Liver (tissue), 9 donors: ENCODE data around the gene PIK3R3. TPM values are rescaled to one million over a fixed set of nuclear protein-coding genes. Genes with fewer than 3 reads are reported as not detected.

Experiments used
- DNase-seq: peaks from one replicate; pipeline ENCODE4 v3.0.0-alpha.2; 2017; ENCODE audit warnings: low spot score
- H3K27ac ChIP-seq, 2 donors: one replicate each; pipeline ENCODE4 v1.7.0; 2013; ENCODE audit warnings: inconsistent platforms in 2 of 2, low read length in 2 of 2, control low read depth in 1 of 2, low read depth in 1 of 2, mild to moderate bottlenecking in 1 of 2
- H3K27me3 ChIP-seq, 4 donors: one replicate each; pipeline versions ENCODE4 v1.6.1 to v1.7.0; 2013; ENCODE audit warnings: low read length in 3 of 4, inconsistent platforms in 1 of 4, mild to moderate bottlenecking in 1 of 4, moderate library complexity in 1 of 4; ENCODE audit not compliant: control insufficient read depth in 4 of 4, insufficient read depth in 4 of 4
- H3K36me3 ChIP-seq, 4 donors: one replicate each; pipeline versions ENCODE4 v1.6.1 to v1.7.0; 2013; ENCODE audit warnings: low read length in 3 of 4, mild to moderate bottlenecking in 3 of 4, low read depth in 1 of 4, moderate library complexity in 1 of 4; ENCODE audit not compliant: control insufficient read depth in 4 of 4, insufficient read depth in 3 of 4
- H3K4me1 ChIP-seq, 4 donors: one replicate each; pipeline versions ENCODE4 v1.6.1 to v1.7.0; 2013; ENCODE audit warnings: low read length in 3 of 4, mild to moderate bottlenecking in 3 of 4, moderate library complexity in 1 of 4; ENCODE audit not compliant: control insufficient read depth in 4 of 4, insufficient read depth in 4 of 4
- H3K4me3 ChIP-seq, 3 donors: one replicate each; pipeline versions ENCODE4 v1.6.1 to v1.7.0; 2013; ENCODE audit warnings: low read length in 3 of 3, control low read depth in 1 of 3, low read depth in 1 of 3, mild to moderate bottlenecking in 1 of 3
- H3K9ac ChIP-seq, 2 donors: one replicate each; pipeline ENCODE4 v1.7.0; 2013; ENCODE audit warnings: low read length in 2 of 2, mild to moderate bottlenecking in 2 of 2, moderate library complexity in 2 of 2, control low read depth in 1 of 2, low read depth in 1 of 2
- H3K9me3 ChIP-seq, 4 donors: one replicate each; pipeline versions ENCODE4 v1.6.1 to v1.7.0; 2013; ENCODE audit warnings: low read length in 3 of 4; ENCODE audit not compliant: control insufficient read depth in 4 of 4
- EGR1 ChIP-seq, 2 donors: IDR thresholded peaks; 2 replicates each; pipeline ENCODE4 v1.6.1; 2016 to 2018; ENCODE audit warnings: antibody characterized with exemption in 2 of 2, low read depth in 2 of 2
- FOXA1 ChIP-seq: IDR thresholded peaks from 2 replicates; pipeline ENCODE4 v1.6.1; 2016; ENCODE audit warnings: antibody characterized with exemption
- FOXA2 ChIP-seq: IDR thresholded peaks from 2 replicates; pipeline ENCODE4 v1.6.1; 2016; ENCODE audit warnings: antibody characterized with exemption
- GABPA ChIP-seq, 2 donors: IDR thresholded peaks in 1 of 2; conservative IDR thresholded peaks in 1 of 2; 2 replicates each; pipeline ENCODE4 v1.6.1; 2016; ENCODE audit warnings: antibody characterized with exemption in 2 of 2, mild to moderate bottlenecking in 1 of 2, moderate library complexity in 1 of 2
- HNF4A ChIP-seq, 2 donors: conservative IDR thresholded peaks; 2 replicates each; pipeline ENCODE4 v1.6.1; 2016; ENCODE audit warnings: antibody characterized with exemption in 2 of 2, mild to moderate bottlenecking in 2 of 2
- HNF4G ChIP-seq: IDR thresholded peaks from 2 replicates; pipeline ENCODE4 v1.6.1; 2016; ENCODE audit warnings: antibody characterized with exemption
- JUND ChIP-seq, 2 donors: IDR thresholded peaks; 2 replicates each; pipeline ENCODE4 v1.6.1; 2016; ENCODE audit warnings: antibody characterized with exemption in 2 of 2
- NR2F2 ChIP-seq: IDR thresholded peaks from 2 replicates; pipeline ENCODE4 v1.6.1; 2016; ENCODE audit warnings: antibody characterized with exemption
- RAD21 ChIP-seq, 2 donors: IDR thresholded peaks; 2 replicates each; pipeline ENCODE4 v1.6.1; 2016; ENCODE audit warnings: antibody characterized with exemption in 2 of 2, mild to moderate bottlenecking in 2 of 2
- RXRA ChIP-seq, 2 donors: IDR thresholded peaks; 2 replicates each; pipeline ENCODE4 v1.6.1; 2017 to 2018; ENCODE audit warnings: antibody characterized with exemption in 2 of 2, mild to moderate bottlenecking in 1 of 2
- SP1 ChIP-seq: IDR thresholded peaks from 2 replicates; pipeline ENCODE4 v1.6.1; 2018; ENCODE audit warnings: antibody characterized with exemption, mild to moderate bottlenecking
- TAF1 ChIP-seq: conservative IDR thresholded peaks from 2 replicates; pipeline ENCODE4 v1.6.1; 2016; ENCODE audit warnings: antibody characterized with exemption, mild to moderate bottlenecking
- YY1 ChIP-seq: IDR thresholded peaks from 2 replicates; pipeline ENCODE4 v1.6.1; 2016; ENCODE audit warnings: antibody characterized with exemption, mild to moderate bottlenecking
- WGBS: extraction: QIAGEN DNeasy Blood & Tissue Kit; methylation state at CpG from one replicate; pipeline ENCODE4 v1.1.7; 2013; 5-methylcytosine and 5-hydroxymethylcytosine counted together
- polyA plus RNA-seq, 2 donors: library from polyadenylated mRNA; stranded (reverse) in 1 of 2; unstranded in 1 of 2; fragments of 200-250 nt in 1 of 2; fragments of >200 nt in 1 of 2; fragmentation: Nextera tagmentation in 1 of 2; extraction: Ambion mirVana in 1 of 2; gene quantifications; one replicate each; pipeline versions ENCODE4 v1.2.1 to v1.2.3, GENCODE V29; 2013 to 2015
- total RNA-seq, 2 donors: library from RNA; depleted of rRNA; stranded (reverse); fragments of >200 nt; gene quantifications; one replicate each; pipeline ENCODE4 v1.2.3, GENCODE V29; 2014
- TF ChIP-seq, protein P1 (sequence below): IDR thresholded peaks from 2 replicates; pipeline ENCODE4 v1.6.1; 2016; ENCODE audit warnings: antibody characterized with exemption
- TF ChIP-seq, protein P2 (sequence below): IDR thresholded peaks from 2 replicates; pipeline ENCODE4 v1.6.1; 2016; ENCODE audit warnings: antibody characterized with exemption
- TF ChIP-seq, protein P3 (sequence below): IDR thresholded peaks from 2 replicates; pipeline ENCODE4 v1.6.1; 2016; ENCODE audit warnings: antibody characterized with exemption
- TF ChIP-seq, protein P4 (sequence below): IDR thresholded peaks from 2 replicates; pipeline ENCODE4 v1.6.1; 2016; ENCODE audit warnings: antibody characterized with exemption, mild to moderate bottlenecking
- TF ChIP-seq, protein P5 (sequence below): fragments of 150-350 bp; IDR thresholded peaks from 2 replicates; pipeline ENCODE4 v1.5.1; 2017; ENCODE audit warnings: improper control_type of control experiment, low read depth, low read length; ENCODE audit not compliant: missing input control
- donor health status: healthy.
- donor health status: healthy.
- donor health status: healthy.
- donor health status: healthy.
- donor health status: healthy.

The PIK3R3 gene
- total and polyA plus RNA-seq, 4 donors, result 1.5 to 4.6 (median 2.7) TPM

DNA sequence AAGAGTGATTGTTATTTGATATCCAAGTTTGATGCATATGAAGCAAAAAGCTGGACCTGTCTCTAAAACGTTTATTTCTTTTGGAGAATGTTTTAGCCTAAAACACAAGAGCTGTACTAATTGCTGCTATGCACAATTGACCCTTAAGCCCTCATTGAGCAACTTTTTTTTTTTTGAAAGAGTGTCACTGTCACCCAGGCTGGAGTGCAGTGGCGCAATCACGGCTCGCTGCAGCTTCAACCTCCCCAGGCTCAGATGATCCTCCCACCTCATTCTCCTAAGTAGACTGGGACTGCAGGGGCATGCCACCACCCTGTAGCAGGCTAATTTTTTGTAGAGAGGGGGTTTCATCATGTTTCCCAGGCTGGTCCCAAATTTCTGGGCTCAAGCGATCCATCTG, 129.1 kb downstream of the PIK3R3 start:
- WGBS, result 41% methylated on average over 5 of the region's 5 CpGs
- Histone ChIP-seq H3K27ac (no peak overlapping the region), H3K9ac (no peak overlapping the region), H3K4me1 (peaks cover 0 to 17% (median 16%) of the 10 kb centered on the region in 4 donors), H3K4me3 (no peak overlapping the region), H3K9me3 (no peaks in the 10 kb centered on the region), H3K36me3 (peaks cover 1 to 13% (median 8%) of the 10 kb centered on the region in 4 donors), H3K27me3 (no peaks in the 10 kb centered on the region)
- DNase-seq, result no peak
- TF ChIP-seq RAD21 (IDR thresholded peaks at IDR 0.05), result peak; percentile 42 to 54
- TF ChIP-seq, protein P1, sequence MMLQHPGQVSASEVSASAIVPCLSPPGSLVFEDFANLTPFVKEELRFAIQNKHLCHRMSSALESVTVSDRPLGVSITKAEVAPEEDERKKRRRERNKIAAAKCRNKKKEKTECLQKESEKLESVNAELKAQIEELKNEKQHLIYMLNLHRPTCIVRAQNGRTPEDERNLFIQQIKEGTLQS, result peak; percentile 17
- TF ChIP-seq NR2F2, result no peak
- TF ChIP-seq, protein P2, sequence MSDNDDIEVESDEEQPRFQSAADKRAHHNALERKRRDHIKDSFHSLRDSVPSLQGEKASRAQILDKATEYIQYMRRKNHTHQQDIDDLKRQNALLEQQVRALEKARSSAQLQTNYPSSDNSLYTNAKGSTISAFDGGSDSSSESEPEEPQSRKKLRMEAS, result no peak
- no peak for TF ChIP-seq FOXA1
- no peak for TF ChIP-seq EGR1 (IDR thresholded peaks at IDR 0.05; ENCODE audit: low read depth in 2 of 2)
- TF ChIP-seq, protein P3, sequence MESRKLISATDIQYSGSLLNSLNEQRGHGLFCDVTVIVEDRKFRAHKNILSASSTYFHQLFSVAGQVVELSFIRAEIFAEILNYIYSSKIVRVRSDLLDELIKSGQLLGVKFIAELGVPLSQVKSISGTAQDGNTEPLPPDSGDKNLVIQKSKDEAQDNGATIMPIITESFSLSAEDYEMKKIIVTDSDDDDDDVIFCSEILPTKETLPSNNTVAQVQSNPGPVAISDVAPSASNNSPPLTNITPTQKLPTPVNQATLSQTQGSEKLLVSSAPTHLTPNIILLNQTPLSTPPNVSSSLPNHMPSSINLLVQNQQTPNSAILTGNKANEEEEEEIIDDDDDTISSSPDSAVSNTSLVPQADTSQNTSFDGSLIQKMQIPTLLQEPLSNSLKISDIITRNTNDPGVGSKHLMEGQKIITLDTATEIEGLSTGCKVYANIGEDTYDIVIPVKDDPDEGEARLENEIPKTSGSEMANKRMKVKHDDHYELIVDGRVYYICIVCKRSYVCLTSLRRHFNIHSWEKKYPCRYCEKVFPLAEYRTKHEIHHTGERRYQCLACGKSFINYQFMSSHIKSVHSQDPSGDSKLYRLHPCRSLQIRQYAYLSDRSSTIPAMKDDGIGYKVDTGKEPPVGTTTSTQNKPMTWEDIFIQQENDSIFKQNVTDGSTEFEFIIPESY, result no peak
- peak; percentile 45 for TF ChIP-seq HNF4G
- no peak for TF ChIP-seq SP1
- TF ChIP-seq, protein P4, sequence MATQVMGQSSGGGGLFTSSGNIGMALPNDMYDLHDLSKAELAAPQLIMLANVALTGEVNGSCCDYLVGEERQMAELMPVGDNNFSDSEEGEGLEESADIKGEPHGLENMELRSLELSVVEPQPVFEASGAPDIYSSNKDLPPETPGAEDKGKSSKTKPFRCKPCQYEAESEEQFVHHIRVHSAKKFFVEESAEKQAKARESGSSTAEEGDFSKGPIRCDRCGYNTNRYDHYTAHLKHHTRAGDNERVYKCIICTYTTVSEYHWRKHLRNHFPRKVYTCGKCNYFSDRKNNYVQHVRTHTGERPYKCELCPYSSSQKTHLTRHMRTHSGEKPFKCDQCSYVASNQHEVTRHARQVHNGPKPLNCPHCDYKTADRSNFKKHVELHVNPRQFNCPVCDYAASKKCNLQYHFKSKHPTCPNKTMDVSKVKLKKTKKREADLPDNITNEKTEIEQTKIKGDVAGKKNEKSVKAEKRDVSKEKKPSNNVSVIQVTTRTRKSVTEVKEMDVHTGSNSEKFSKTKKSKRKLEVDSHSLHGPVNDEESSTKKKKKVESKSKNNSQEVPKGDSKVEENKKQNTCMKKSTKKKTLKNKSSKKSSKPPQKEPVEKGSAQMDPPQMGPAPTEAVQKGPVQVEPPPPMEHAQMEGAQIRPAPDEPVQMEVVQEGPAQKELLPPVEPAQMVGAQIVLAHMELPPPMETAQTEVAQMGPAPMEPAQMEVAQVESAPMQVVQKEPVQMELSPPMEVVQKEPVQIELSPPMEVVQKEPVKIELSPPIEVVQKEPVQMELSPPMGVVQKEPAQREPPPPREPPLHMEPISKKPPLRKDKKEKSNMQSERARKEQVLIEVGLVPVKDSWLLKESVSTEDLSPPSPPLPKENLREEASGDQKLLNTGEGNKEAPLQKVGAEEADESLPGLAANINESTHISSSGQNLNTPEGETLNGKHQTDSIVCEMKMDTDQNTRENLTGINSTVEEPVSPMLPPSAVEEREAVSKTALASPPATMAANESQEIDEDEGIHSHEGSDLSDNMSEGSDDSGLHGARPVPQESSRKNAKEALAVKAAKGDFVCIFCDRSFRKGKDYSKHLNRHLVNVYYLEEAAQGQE, result no peak
- no peak for TF ChIP-seq FOXA2
- peak; percentile 78 to 81 for TF ChIP-seq HNF4A (conservative IDR thresholded peaks at IDR 0.05)
- peak; percentile 50 to 60 for TF ChIP-seq RXRA (IDR thresholded peaks at IDR 0.05)
- peak in 1 of 2 donors; percentile 61 for TF ChIP-seq JUND (IDR thresholded peaks at IDR 0.05)
- no peak for TF ChIP-seq YY1
- TF ChIP-seq, protein P5, sequence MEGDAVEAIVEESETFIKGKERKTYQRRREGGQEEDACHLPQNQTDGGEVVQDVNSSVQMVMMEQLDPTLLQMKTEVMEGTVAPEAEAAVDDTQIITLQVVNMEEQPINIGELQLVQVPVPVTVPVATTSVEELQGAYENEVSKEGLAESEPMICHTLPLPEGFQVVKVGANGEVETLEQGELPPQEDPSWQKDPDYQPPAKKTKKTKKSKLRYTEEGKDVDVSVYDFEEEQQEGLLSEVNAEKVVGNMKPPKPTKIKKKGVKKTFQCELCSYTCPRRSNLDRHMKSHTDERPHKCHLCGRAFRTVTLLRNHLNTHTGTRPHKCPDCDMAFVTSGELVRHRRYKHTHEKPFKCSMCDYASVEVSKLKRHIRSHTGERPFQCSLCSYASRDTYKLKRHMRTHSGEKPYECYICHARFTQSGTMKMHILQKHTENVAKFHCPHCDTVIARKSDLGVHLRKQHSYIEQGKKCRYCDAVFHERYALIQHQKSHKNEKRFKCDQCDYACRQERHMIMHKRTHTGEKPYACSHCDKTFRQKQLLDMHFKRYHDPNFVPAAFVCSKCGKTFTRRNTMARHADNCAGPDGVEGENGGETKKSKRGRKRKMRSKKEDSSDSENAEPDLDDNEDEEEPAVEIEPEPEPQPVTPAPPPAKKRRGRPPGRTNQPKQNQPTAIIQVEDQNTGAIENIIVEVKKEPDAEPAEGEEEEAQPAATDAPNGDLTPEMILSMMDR, result no peak
- TF ChIP-seq GABPA (IDR thresholded peaks at IDR 0.05 in 1 of 2, conservative IDR thresholded peaks at IDR 0.05 in 1 of 2), result no peak
- no peak for TF ChIP-seq TAF1
